Neural cell (in vitro differentiated cells): ENCODE data around the gene LINGO1.

ENCODE experiments used
- EP300 ChIP-seq: fragments of 450-650 bp; conservative IDR thresholded peaks from 2 replicates; pipeline ENCODE4 v1.6.1; 2014; ENCODE audit warnings: antibody characterized with exemption, mild to moderate bottlenecking, moderate library complexity; ENCODE audit not compliant: poor library complexity, severe bottlenecking
- EZH2 ChIP-seq: fragments of 200-600, 300-800 bp; shearing (Covaris generic), sonication (generic); IDR thresholded peaks from 2 replicates; pipeline ENCODE4 v1.6.1; 2014; ENCODE audit warnings: antibody characterized with exemption, low read length, borderline replicate concordance, mild to moderate bottlenecking; ENCODE audit not compliant: insufficient read depth, poor library complexity, severe bottlenecking
- TF ChIP-seq, protein P1 (sequence below): fragments of 450-650 bp; IDR thresholded peaks from 2 replicates; pipeline ENCODE4 v1.5.1; 2014; ENCODE audit warnings: antibody characterized with exemption, mild to moderate bottlenecking, moderate library complexity; ENCODE audit not compliant: poor library complexity, severe bottlenecking

DNA sequence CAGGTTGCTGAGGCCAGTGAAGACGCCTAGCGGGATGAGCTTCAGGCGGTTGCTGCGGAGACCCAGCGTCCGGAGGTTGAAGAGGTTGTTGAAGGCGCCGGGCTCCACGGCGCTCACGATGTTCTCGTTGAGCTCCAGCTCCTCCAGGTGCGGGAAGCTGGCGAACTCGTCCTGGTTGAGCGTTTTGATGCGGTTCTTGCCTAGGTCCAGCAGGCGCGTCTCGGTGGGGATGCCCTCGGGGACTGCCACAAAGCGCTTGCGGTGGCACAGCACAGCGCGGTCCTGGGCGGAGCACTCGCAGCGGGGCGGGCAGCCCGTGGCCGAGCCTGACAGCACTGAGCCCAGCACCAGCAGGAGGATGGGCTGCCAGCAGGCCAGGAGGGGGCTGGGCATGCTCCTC, 17.2 kb downstream of the LINGO1 start:
- TF ChIP-seq EZH2 (no peak), EP300 (no peak)
- TF ChIP-seq, protein P1, sequence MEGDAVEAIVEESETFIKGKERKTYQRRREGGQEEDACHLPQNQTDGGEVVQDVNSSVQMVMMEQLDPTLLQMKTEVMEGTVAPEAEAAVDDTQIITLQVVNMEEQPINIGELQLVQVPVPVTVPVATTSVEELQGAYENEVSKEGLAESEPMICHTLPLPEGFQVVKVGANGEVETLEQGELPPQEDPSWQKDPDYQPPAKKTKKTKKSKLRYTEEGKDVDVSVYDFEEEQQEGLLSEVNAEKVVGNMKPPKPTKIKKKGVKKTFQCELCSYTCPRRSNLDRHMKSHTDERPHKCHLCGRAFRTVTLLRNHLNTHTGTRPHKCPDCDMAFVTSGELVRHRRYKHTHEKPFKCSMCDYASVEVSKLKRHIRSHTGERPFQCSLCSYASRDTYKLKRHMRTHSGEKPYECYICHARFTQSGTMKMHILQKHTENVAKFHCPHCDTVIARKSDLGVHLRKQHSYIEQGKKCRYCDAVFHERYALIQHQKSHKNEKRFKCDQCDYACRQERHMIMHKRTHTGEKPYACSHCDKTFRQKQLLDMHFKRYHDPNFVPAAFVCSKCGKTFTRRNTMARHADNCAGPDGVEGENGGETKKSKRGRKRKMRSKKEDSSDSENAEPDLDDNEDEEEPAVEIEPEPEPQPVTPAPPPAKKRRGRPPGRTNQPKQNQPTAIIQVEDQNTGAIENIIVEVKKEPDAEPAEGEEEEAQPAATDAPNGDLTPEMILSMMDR = no peak
